Measurements from ENCODE around the gene ESYT2.

ESYT2 gene

GRCh38 chr7:158730383-158731346, 98.6 kb downstream of the ESYT2 start:
- Histone ChIP-seq H3K4me3 (ENCODE audit: low read depth, low read length) (no peak overlapping the region), H3K9me3 (ENCODE audit: control insufficient read depth, insufficient read depth, low read length) (no peaks in the 10 kb centered on the region), H3K36me3 (ENCODE audit: control insufficient read depth, insufficient read depth, low read length) (peaks cover 11% of the 10 kb centered on the region), H3K9ac (ENCODE audit: low read depth, low read length) (no peak overlapping the region), H3K4me1 (ENCODE audit: control insufficient read depth, insufficient read depth, low read length) (peaks cover 13% of the 10 kb centered on the region), H3K27ac (ENCODE audit: low read depth, low read length) (no peak overlapping the region), H3K27me3 (ENCODE audit: control insufficient read depth, insufficient read depth, low read length) (no peaks in the 10 kb centered on the region)

GRCh38 chr7:158729646-158730382, 99.5 kb downstream of the ESYT2 start:
- Histone ChIP-seq H3K27me3 (ENCODE audit: control insufficient read depth, insufficient read depth, low read length) (no peaks in the 10 kb centered on the region), H3K9me3 (ENCODE audit: control insufficient read depth, insufficient read depth, low read length) (no peaks in the 10 kb centered on the region), H3K4me3 (ENCODE audit: low read depth, low read length) (no peak overlapping the region), H3K4me1 (ENCODE audit: control insufficient read depth, insufficient read depth, low read length) (peaks cover 13% of the 10 kb centered on the region), H3K9ac (ENCODE audit: low read depth, low read length) (no peak overlapping the region), H3K27ac (ENCODE audit: low read depth, low read length) (no peak overlapping the region), H3K36me3 (ENCODE audit: control insufficient read depth, insufficient read depth, low read length) (peaks cover 5% of the 10 kb centered on the region)

- Histone ChIP-seq H3K4me1 (ENCODE audit: control insufficient read depth, insufficient read depth, low read length) (peaks cover 13% of the 10 kb centered on the region), H3K9ac (ENCODE audit: low read depth, low read length) (no peak overlapping the region), H3K4me3 (ENCODE audit: low read depth, low read length) (no peak overlapping the region), H3K36me3 (ENCODE audit: control insufficient read depth, insufficient read depth, low read length) (no peaks in the 10 kb centered on the region; the same call in 1 of the 2 replicates), H3K27ac (ENCODE audit: low read depth, low read length) (no peak overlapping the region), H3K27me3 (ENCODE audit: control insufficient read depth, insufficient read depth, low read length) (no peaks in the 10 kb centered on the region), H3K9me3 (ENCODE audit: control insufficient read depth, insufficient read depth, low read length) (no peaks in the 10 kb centered on the region)
Observed at GRCh38 chr7:158728911-158729645, 100.2 kb downstream of the ESYT2 start.

- no peaks in the 10 kb centered on the region for H3K27me3 ChIP-seq (ENCODE audit: control insufficient read depth, insufficient read depth, low read length)
- no peak overlapping the region for H3K4me3 ChIP-seq (ENCODE audit: low read depth, low read length)
- H3K4me1 ChIP-seq (ENCODE audit: control insufficient read depth, insufficient read depth, low read length), result peaks cover 5% of the 10 kb centered on the region; the same call in 1 of the 2 replicates
- no peaks in the 10 kb centered on the region; the same call in 1 of the 2 replicates for H3K36me3 ChIP-seq (ENCODE audit: control insufficient read depth, insufficient read depth, low read length)
- H3K27ac ChIP-seq (ENCODE audit: low read depth, low read length), result no peak overlapping the region
- no peak overlapping the region for H3K9ac ChIP-seq (ENCODE audit: low read depth, low read length)
- no peaks in the 10 kb centered on the region for H3K9me3 ChIP-seq (ENCODE audit: control insufficient read depth, insufficient read depth, low read length)
Observed at GRCh38 chr7:158727690-158728089, 101.6 kb downstream of the ESYT2 start.

GRCh38 chr7:158726277-158726807, 103.0 kb downstream of the ESYT2 start:
- Histone ChIP-seq H3K4me3 (ENCODE audit: low read depth, low read length) (no peak overlapping the region), H3K9ac (ENCODE audit: low read depth, low read length) (no peak overlapping the region), H3K4me1 (ENCODE audit: control insufficient read depth, insufficient read depth, low read length) (no peaks in the 10 kb centered on the region), H3K27me3 (ENCODE audit: control insufficient read depth, insufficient read depth, low read length) (no peaks in the 10 kb centered on the region), H3K36me3 (ENCODE audit: control insufficient read depth, insufficient read depth, low read length) (no peaks in the 10 kb centered on the region), H3K27ac (ENCODE audit: low read depth, low read length) (no peak overlapping the region), H3K9me3 (ENCODE audit: control insufficient read depth, insufficient read depth, low read length) (no peaks in the 10 kb centered on the region)

GRCh38 chr7:158725506-158725800, 103.9 kb downstream of the ESYT2 start:
- Histone ChIP-seq H3K27ac (ENCODE audit: low read depth, low read length) (no peak overlapping the region), H3K9me3 (ENCODE audit: control insufficient read depth, insufficient read depth, low read length) (no peaks in the 10 kb centered on the region), H3K4me3 (ENCODE audit: low read depth, low read length) (no peak overlapping the region), H3K27me3 (ENCODE audit: control insufficient read depth, insufficient read depth, low read length) (no peaks in the 10 kb centered on the region), H3K36me3 (ENCODE audit: control insufficient read depth, insufficient read depth, low read length) (no peaks in the 10 kb centered on the region), H3K9ac (ENCODE audit: low read depth, low read length) (no peak overlapping the region), H3K4me1 (ENCODE audit: control insufficient read depth, insufficient read depth, low read length) (no peaks in the 10 kb centered on the region)

GRCh38 chr7:158724658-158725505, 104.4 kb downstream of the ESYT2 start:
- Histone ChIP-seq H3K27ac (ENCODE audit: low read depth, low read length) (no peak overlapping the region), H3K27me3 (ENCODE audit: control insufficient read depth, insufficient read depth, low read length) (no peaks in the 10 kb centered on the region), H3K36me3 (ENCODE audit: control insufficient read depth, insufficient read depth, low read length) (no peaks in the 10 kb centered on the region), H3K9me3 (ENCODE audit: control insufficient read depth, insufficient read depth, low read length) (no peaks in the 10 kb centered on the region), H3K4me3 (ENCODE audit: low read depth, low read length) (no peak overlapping the region), H3K4me1 (ENCODE audit: control insufficient read depth, insufficient read depth, low read length) (no peaks in the 10 kb centered on the region), H3K9ac (ENCODE audit: low read depth, low read length) (no peak overlapping the region)

GRCh38 chr7:158723714-158724385, 105.5 kb downstream of the ESYT2 start:
- H3K4me3 ChIP-seq (ENCODE audit: low read depth, low read length), result no peak overlapping the region

GRCh38 chr7:158723266-158723665, 106.0 kb downstream of the ESYT2 start:
- no peak overlapping the region for H3K9ac ChIP-seq (ENCODE audit: low read depth, low read length)
- no peaks in the 10 kb centered on the region for H3K27me3 ChIP-seq (ENCODE audit: control insufficient read depth, insufficient read depth, low read length)
- no peak overlapping the region for H3K4me3 ChIP-seq (ENCODE audit: low read depth, low read length)
- H3K4me1 ChIP-seq (ENCODE audit: control insufficient read depth, insufficient read depth, low read length), result no peaks in the 10 kb centered on the region
- H3K27ac ChIP-seq (ENCODE audit: low read depth, low read length), result no peak overlapping the region
- no peaks in the 10 kb centered on the region for H3K36me3 ChIP-seq (ENCODE audit: control insufficient read depth, insufficient read depth, low read length)
- H3K9me3 ChIP-seq (ENCODE audit: control insufficient read depth, insufficient read depth, low read length), result no peaks in the 10 kb centered on the region

More at GRCh38 chr7:158723714-158724385, 105.5 kb downstream of the ESYT2 start:
- Histone ChIP-seq H3K4me1 (ENCODE audit: control insufficient read depth, insufficient read depth, low read length) (no peaks in the 10 kb centered on the region), H3K27ac (ENCODE audit: low read depth, low read length) (no peak overlapping the region), H3K9ac (ENCODE audit: low read depth, low read length) (no peak overlapping the region), H3K9me3 (ENCODE audit: control insufficient read depth, insufficient read depth, low read length) (no peaks in the 10 kb centered on the region), H3K36me3 (ENCODE audit: control insufficient read depth, insufficient read depth, low read length) (no peaks in the 10 kb centered on the region), H3K27me3 (ENCODE audit: control insufficient read depth, insufficient read depth, low read length) (no peaks in the 10 kb centered on the region)
